HUDEP-2 (cell line): ENCODE measurements around the gene CYP27B1.

ENCODE experiments used
- DNase-seq, 76 experiments: peaks; one replicate each; lab custom pipeline; 2025; ENCODE audit not compliant: unreplicated experiment in 76 of 76; lab: John Stamatoyannopoulos, UW

The CYP27B1 gene

GRCh38 chr12:57737467-57738460, 29.1 kb downstream of the CYP27B1 start:
- no peak for DNase-seq

- no peak for DNase-seq
These were observed 30.0 kb downstream of the CYP27B1 start for GRCh38 chr12:57736741-57737466.

- DNase-seq, result no peak
These were observed 30.7 kb downstream of the CYP27B1 start for GRCh38 chr12:57735952-57736740.

GRCh38 chr12:57735198-57735855, 31.6 kb downstream of the CYP27B1 start:
- no peak for DNase-seq

- no peak for DNase-seq
These were observed 32.3 kb downstream of the CYP27B1 start for GRCh38 chr12:57734591-57734990.

- DNase-seq, result no peak
These were observed 33.0 kb downstream of the CYP27B1 start for GRCh38 chr12:57733928-57734327.

GRCh38 chr12:57732726-57733593, 33.9 kb downstream of the CYP27B1 start:
- DNase-seq, result no peak

- no peak for DNase-seq
These were observed 34.6 kb downstream of the CYP27B1 start for GRCh38 chr12:57732270-57732669.

- no peak for DNase-seq
These were observed 35.3 kb downstream of the CYP27B1 start for GRCh38 chr12:57731411-57732080.

GRCh38 chr12:57730336-57731067, 36.4 kb downstream of the CYP27B1 start:
- no peak for DNase-seq

GRCh38 chr12:57729321-57729844, 37.5 kb downstream of the CYP27B1 start:
- no peak for DNase-seq

- DNase-seq, result no peak
These were observed 39.0 kb downstream of the CYP27B1 start for GRCh38 chr12:57727758-57728395.

- DNase-seq, result no peak
These were observed 39.8 kb downstream of the CYP27B1 start for GRCh38 chr12:57726884-57727757.

- DNase-seq, result no peak
These were observed 40.6 kb downstream of the CYP27B1 start for GRCh38 chr12:57726151-57726883.

GRCh38 chr12:57725851-57726150, 41.1 kb downstream of the CYP27B1 start:
- no peak for DNase-seq
